MM.1S (cell line): Measurements from ENCODE around the gene MTG1.

ENCODE experiments used
- CTCF ChIP-seq: fragments of 300-600 bp; sonication (generic); IDR thresholded peaks from 2 replicates; pipeline ENCODE4 v1.5.1; 2016; ENCODE audit warnings: antibody characterized with exemption, low read length, mixed read lengths
- EZH2 ChIP-seq: fragments of 300-600 bp; sonication (generic); optimal IDR thresholded peaks from 2 replicates; pipeline ENCODE3; 2017; ENCODE audit warnings: low read depth, mild to moderate bottlenecking, antibody characterized with exemption, low read length, mixed read lengths
- EZH2phosphoT487 ChIP-seq: fragments of 300-600 bp; sonication (generic); IDR thresholded peaks from 2 replicates; pipeline ENCODE4 v1.6.1; 2018; ENCODE audit warnings: antibody characterized with exemption, low read length

GRCh38 chr10:133461027-133461426, 67.1 kb downstream of the MTG1 start:
- no peak for TF ChIP-seq CTCF
- TF ChIP-seq EZH2: no peak
- TF ChIP-seq EZH2phosphoT487: no peak
